ENCODE results near the gene SPNS2. TPM values are rescaled to one million over a fixed set of nuclear protein-coding genes. Genes with fewer than 3 reads are reported as not detected.

Gene SPNS2
- total and polyA plus RNA-seq, 2 of the 8 experiments (the other 6 are each of a cell fraction or from before 2014, with no cell fraction given), result 1.2 to 1.5 TPM

DNA sequence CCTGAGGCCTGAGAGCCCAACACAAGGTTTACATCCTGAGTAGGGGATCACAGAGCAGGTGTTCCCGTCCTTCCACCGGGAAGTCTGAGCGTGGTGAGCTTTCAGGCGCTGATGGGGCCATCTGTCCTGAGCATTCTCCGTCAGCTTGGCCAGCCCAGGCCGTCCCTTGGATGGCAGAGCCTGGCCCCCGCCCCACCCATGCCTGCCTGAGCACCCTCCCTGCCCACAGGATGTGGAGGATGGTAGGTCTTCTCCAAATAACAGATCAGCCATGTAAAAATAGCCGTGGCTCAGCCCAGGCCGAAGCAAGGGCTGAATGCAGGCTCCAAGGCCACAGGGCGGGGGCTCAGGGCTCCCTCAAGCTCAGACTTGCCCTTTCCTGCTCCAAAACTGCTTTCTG, 20.2 kb downstream of the SPNS2 start:
- Histone ChIP-seq H3K4ac (replicated peaks; ENCODE audit: insufficient read length, low read depth, low read length) (no peak overlapping the region), H4K5ac (ENCODE audit: insufficient read length, low read depth, low read length) (no peak overlapping the region), H3K4me3 (ENCODE audit: extremely low read depth in 1 of 4, insufficient read depth in 2 of 4, low read depth in 3 of 4, low read length in 4 of 4) (no peak overlapping the region), H2BK20ac (ENCODE audit: low read length) (no peak overlapping the region), H3K27me3 (replicated peaks in 1 of 4; ENCODE audit: control insufficient read depth in 3 of 4, extremely low read depth in 1 of 4, insufficient read depth in 3 of 4, low read length in 3 of 4) (peaks cover 0 to 6% (median under 1%) of the 10 kb centered on the region in 4 experiments; a peak in 4 of 7 replicates), H3K9ac (replicated peaks in 1 of 4; ENCODE audit: extremely low read depth in 1 of 4, low read depth in 3 of 4, low read length in 3 of 4) (no peak overlapping the region), H4K20me1 (replicated peaks in 1 of 2; ENCODE audit: control insufficient read depth in 1 of 2, insufficient read depth in 2 of 2, low read length in 2 of 2) (no peaks in the 10 kb centered on the region), H3K27ac (ENCODE audit: low read depth, low read length) (no peak overlapping the region), H3K4me1 (replicated peaks in 1 of 4; ENCODE audit: control insufficient read depth in 3 of 4, insufficient read depth in 4 of 4, low read length in 3 of 4) (peaks cover 0 to 10% (median 7%) of the 10 kb centered on the region in 4 experiments; a peak in 5 of 7 replicates), H2AK5ac (ENCODE audit: low read depth, low read length) (no peak overlapping the region), H3K9me3 (ENCODE audit: insufficient read depth in 2 of 2, low read depth in 1 of 2, low read length in 1 of 2) (no peaks in the 10 kb centered on the region), H3K79me2 (ENCODE audit: control insufficient read depth in 1 of 2, insufficient read depth in 2 of 2, low read length in 2 of 2) (no peaks in the 10 kb centered on the region), H3K18ac (ENCODE audit: extremely low read depth, low read length) (no peak overlapping the region), H4K91ac (replicated peaks; ENCODE audit: insufficient read length, low read length) (peak overlapping the region; percentile 5), H3K23ac (ENCODE audit: insufficient read length) (no peak overlapping the region), H2AFZ (ENCODE audit: low read length) (no peak overlapping the region), H2BK5ac (ENCODE audit: low read depth, low read length) (peak overlapping the region; percentile 49; the same call in 1 of the 2 replicates), H3K36me3 (ENCODE audit: control insufficient read depth in 2 of 4, insufficient read depth in 4 of 4, low read length in 3 of 4) (no peaks in the 10 kb centered on the region), H2BK120ac (replicated peaks; ENCODE audit: low read depth, low read length) (no peak overlapping the region), H3K14ac (ENCODE audit: insufficient read length) (no peak overlapping the region), H3K23me2 (ENCODE audit: low read depth, low read length) (no peaks in the 10 kb centered on the region), H4K8ac (ENCODE audit: extremely low read depth, insufficient read depth, low read length) (no peak overlapping the region), H3K79me1 (ENCODE audit: low read depth, low read length) (no peaks in the 10 kb centered on the region), H2BK15ac (ENCODE audit: low read length) (no peak overlapping the region), H3K4me2 (ENCODE audit: insufficient read depth in 1 of 2, low read depth in 2 of 2, low read length in 2 of 2) (no peak overlapping the region), H3K56ac (replicated peaks; ENCODE audit: insufficient read length, low read depth, low read length) (no peak overlapping the region), H2BK12ac (ENCODE audit: low read depth, low read length) (peak overlapping the region; percentile 17; the same call in 1 of the 2 replicates)
- DNase-seq (ENCODE audit: low read depth in 1 of 2, low spot score in 2 of 2) (no peak), FAIRE-seq (no peak)
- 98% methylated on average over 7 of the region's 10 CpGs; no CpG with 5 or more reads in 1 of the 2 experiments for WGBS, 2 experiments (ENCODE audit: extremely low coverage in 1 of 2, insufficient coverage in 1 of 2, insufficient read length in 1 of 2, insufficient replicate concordance in 2 of 2, low coverage in 1 of 2, low lambda C conversion rate in 2 of 2, missing lambda C conversion rate in 1 of 2)
- TF ChIP-seq POLR2AphosphoS5 (IDR thresholded peaks at IDR 0.05; ENCODE audit: low read depth, low read length), result no peak
- TF ChIP-seq JUN (IDR thresholded peaks at IDR 0.05; ENCODE audit: low read depth, low read length), result no peak
- no peak for TF ChIP-seq BACH1 (IDR thresholded peaks at IDR 0.05; ENCODE audit: low read length)
- CTCF ChIA-PET (ENCODE audit: partially characterized antibody), result interaction anchor here (0.5 to 1.6 kb wide), 5 partner anchors 9 to 319 kb away, joined by 3 read pairs; no protein-coding TSS in a partner anchor
- POLR2A ChIA-PET (ENCODE audit: partially characterized antibody), result interaction anchor here (37.1 kb wide), 1 partner anchor 28 kb away, joined by 546 read pairs; the partner anchor contains the start of genes GGT6 and MYBBP1A
